HG03558 (cell line): Measurements from ENCODE around the gene CREB3L4.

Source experiments
- ATAC-seq: cut with Tn5 transposase; IDR thresholded peaks from one replicate; pipeline ENCODE4 v1.9.1; 2021; ENCODE audit warnings: moderate number of reproducible peaks; ENCODE audit not compliant: unreplicated experiment; ENCODE audit errors: extremely low read depth

The CREB3L4 gene

DNA sequence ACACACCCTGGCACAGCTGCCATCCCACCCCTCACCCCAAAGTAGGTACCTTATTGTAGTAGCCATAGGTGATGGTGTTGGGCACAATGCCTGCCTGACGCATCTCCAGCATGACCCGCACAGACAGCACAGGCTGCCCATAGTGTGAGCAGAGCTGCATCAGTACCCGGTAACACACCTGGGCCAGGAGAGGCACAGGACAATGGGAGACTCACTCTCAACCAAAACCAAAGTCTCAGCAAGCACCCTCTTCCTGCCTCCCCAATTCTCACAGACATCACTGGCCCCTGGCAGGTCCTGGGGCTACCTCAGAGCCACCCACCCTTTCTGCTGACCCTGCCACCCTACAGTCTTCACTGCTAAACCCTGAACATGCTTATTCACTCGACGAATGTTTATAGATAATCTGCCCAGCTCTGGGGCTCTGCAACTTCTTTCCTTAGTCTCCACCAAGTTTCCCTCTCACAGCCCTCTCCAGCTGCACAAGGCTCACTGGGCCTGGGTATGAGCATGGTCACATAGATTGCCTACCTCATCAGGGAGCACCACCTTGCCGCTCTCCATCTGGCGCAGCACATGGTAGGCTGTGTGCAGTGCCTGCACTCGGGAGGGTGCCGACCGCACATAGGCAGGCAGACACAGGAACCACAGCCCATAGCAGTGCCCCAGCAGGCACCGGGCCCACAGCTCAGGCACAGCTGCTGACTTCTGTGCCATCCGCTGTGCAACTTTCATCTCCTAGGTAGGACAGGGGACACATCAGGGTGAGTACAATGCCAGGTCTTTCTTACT, 31.5 kb upstream of the CREB3L4 start:
- ATAC-seq: no peak

GRCh38 chr1:153937331-153937730, 30.4 kb upstream of the CREB3L4 start:
- no peak for ATAC-seq

DNA sequence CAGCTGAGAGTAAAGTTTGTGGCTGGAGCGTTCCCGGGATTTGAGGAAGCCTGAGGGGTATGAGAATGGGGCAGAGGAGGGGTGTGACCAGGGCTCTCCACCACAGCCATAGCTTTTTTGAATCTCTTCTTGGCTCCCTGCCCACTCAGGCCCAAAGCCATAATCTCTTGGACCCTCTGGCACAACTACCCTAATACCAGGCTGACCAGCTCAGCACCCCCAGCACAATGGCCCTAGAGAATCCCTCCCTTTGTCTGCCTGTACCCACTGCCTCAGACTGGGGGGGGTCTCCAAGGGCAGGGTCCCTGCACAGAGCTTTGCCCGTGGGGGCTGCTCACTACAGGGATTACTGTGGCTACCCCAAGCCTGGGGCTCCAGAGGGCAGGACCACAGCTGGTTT, 28.7 kb upstream of the CREB3L4 start:
- no peak for ATAC-seq

- ATAC-seq: no peak
Observed at GRCh38 chr1:153939476-153939875, 28.2 kb upstream of the CREB3L4 start.

DNA sequence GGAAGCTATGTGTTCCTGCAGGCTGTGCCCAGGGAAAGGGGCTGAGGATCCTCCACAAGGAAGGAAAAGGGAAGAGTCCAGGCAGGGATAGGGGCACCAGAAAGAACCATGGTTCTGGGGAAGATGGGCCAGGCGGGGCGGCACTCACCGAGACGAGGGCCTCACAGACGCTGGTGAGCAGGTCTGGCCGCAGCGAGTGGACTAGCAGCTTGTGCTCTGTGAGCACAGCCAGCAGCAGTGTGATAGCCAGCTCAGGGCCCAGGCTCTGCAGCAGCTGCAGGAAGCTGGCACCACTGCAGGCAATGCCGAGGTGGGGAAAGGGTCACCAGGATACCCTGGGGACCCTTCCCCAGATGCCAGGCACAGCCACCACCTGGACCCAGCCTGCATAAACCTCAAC, 26.9 kb upstream of the CREB3L4 start:
- no peak for ATAC-seq

DNA sequence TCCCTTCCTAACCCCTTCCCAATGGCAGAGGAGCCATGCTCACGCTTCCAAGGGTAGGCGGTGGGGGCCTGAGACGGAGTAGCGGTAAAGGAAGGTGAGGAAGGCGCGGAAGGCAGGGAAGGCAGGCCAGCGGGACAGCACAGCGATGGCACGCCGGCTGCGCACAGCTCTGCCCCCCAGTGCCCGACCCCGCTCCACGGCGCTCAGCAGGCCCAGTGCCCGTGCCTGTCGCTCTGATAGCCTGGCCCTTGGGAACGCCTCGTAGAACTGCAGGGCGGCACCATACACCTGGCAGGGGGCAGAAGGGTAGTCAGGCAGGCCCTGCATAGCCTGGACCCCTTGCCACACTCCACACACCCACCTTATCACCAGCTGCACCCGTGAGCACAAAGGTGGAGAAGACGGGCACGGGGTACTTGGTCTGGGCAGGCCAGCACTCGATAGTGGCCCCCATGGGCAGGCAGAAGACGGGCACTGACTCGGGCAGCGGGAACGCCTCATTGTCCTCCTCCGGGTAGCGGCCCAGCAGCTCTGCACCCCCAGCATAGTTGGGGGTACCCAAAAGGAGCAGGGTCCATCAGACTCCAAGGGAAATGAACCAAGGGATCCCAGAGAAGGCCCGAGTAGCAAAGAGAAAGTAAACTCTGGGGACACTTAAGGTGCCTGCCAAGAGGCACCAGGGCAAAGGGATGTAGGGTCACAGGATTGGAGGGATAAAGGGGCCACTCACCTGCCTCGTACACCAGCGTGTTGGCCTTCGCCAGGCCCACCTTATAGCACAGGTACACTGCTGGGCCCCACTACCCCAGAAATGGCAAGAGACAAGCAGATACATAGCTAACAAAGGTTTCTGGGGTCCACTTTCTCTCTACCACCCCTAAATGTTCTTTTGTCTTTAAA, 25.6 kb upstream of the CREB3L4 start:
- no peak for ATAC-seq

DNA sequence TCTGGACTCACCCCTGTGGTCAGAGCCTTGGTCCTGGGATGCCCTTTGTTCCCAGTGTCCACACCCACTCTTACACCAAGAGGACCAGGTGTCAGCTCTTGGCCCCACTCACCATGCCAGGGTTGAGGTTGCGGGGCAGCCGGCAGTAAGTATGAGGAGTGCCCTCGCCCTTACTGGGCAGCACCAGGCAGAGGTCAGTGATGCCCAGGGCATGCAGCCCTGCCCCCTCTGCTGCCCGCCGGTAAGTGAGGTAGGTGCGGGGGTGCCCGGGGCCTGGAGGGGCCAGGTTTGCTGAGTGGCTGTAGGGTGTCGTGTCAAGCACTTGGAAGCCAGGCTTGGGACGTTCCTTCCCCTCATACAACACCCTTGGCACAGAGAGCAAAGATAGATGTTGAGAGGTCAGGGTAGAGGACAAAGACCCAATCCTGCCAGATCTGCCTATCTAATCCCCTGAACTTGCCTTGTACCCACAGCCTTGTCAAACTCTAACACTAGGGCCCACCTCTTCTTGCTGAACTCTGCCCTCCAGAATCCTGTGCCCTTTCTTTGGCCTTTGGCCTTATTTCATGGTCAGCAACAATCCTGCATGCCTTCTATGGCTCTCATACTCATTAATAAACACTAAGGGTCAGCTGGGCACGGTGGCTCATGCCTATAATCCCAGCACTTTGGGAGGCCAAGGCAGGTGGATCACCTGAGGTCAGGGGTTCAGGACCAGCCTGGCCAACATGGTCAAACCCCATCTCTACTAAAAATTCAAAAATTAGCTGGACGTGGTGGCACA, 24.7 kb upstream of the CREB3L4 start:
- ATAC-seq: no peak

DNA sequence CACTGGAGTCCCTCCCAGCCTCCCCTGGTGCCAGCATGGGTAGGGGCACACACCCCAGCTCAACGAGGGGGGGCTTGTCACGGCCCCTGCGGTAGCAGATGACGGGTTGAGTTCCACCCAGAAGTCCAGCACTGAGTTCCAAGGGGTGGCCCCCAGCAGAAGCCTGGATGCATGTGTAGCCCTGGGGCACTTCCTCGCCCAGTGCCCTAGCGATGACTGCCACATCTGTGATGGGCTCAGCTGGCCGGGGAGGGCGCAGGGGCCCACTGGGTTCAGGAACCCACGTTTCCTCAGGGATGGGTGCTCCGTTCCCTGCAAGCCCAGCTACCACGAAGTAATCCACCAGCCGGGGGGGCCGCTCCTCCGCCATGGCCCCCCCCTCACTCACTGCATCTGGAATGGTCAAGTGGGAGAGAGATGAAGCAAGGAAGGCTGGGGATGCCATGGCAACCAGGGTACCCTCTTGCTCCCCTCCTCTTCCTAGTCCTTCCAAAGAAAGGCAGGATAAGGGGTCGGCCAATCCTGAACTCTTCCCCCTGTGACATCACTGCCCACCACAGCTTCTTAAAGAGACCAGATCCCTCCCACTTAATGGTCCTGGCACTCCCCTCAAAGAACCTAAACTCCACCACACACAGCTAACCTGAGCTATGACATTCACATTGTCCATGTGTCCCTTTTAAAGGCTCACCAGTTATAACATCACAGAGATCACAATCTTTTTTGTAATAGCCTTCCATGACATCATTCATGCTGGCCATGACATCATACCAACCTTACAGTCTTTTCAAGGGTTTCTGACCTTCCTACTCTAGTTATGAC, 23.5 kb upstream of the CREB3L4 start:
- ATAC-seq: no peak

DNA sequence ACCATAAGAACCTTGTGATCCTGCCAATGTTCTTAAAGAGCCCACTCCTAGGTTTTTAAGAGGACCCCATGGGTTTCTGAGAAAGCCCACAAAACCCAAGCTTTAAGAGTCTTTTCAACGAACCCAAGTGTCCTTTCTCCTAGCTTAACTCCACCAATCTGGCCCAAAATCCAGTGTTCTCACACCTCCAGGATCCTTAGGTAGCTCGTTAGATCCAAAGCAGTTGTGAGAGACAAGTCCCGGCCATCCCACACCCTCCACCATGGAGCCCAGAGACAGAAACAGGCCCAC, 22.9 kb upstream of the CREB3L4 start:
- ATAC-seq: no peak

DNA sequence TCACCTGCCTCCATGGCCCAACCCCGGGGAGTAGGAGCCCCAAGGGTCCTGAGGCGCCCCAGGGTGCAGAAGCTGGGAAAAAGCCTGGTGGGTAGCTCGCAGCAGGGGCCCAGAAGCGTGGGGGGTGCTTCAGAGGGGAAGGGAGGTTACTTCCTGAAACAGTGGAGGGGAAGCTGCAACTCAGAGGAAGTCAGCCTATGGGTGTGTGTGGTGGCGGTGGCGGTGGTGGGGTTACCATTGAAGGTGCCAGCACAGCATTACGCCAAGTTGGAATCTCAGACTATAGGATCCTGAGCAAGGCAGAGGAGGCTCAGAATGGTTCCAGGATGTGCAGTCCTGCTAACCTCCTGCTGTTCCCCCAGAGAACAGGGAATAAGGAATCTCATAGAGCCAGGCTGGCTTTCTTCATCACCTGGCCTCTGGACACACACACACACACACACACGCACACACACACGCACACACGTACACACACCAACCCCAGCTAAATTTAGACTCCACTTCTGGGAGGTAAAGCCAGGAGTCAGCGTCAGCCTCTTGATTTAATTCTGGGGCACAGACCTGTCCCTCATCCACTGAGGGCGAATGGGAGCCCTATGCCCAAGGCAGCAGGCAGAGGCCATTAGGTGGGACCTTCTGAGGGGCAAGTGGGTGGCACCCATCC, 22.4 kb upstream of the CREB3L4 start:
- no peak for ATAC-seq

DNA sequence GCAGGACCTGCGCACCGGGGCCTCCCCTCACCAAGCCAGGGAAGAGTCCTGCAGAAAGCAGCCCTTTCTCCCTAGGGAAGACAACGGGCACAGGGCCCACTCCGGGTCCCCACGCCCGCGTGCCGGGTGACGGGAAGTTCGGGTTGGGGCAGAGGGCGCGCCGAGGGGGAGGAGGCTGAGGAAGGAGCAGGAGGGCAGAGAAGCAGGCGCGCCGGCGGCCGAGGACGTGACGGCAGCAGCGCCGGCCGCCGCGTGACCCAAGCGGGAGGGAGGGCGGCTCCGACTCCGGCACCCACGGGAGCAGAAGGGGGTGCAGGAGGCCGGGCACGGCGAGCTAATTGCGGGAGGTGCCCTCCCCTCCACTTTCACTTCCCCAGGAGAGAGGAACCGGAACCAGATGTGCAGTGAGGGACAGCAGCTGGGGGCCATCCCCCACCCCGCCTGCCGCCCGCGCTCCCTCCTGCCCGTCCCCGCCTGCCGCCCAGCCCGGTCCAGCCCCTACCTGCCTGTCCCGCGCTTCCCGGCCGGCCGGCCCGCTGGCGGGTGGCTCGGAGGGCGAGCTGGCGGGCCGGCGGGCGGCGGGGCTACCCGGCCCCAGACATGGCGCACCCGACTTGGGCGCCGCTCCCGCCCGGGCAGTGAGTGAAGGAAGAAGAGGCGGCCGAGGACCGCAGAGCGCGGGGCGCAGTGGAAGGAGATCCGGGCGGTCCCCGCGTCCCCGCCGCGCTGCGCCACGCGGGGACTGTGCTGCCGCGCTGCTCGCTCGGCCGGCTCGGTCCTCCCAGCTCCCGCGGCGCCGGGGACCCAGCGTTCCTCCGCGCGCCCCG, 21.7 kb upstream of the CREB3L4 start:
- peak; percentile 47 for ATAC-seq

DNA sequence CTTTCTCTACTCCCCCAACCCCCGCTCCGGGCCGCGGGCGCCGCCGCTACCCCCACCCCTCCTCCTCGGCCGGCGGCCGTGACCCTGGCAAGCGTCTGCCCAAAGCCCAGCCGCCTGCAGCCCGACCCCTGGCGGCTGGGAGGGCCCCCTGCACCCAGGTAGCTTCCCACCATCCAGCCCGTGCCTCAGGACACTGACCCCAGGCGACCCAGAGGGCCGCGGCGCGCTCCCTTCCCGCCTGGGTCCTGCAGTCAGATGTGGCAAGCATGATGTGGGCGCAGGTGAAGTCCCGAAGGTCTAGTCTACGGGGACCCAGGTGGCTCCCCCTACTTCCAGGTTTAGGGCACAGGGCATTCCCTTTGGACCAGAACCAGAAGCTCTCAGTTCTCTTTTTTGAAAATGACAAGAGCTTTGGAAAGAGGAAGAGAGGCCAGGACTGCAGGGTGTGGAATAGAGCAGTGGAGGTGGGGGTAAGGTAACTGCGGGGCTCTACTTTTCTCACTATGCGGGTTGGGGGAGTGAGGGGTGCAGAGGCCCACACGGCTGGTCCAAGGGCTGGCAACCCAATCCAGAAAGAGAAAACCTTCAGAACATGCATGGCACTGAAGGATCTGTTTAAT, 21.0 kb upstream of the CREB3L4 start, which contains the start of gene DENND4B:
DENND4B (minus strand) TSS at position 97 of the 620 bp plus-strand sequence. CDS start 2,344 bp downstream, outside the sequence.
- ATAC-seq: peak; percentile 35

- no peak for ATAC-seq
Observed at GRCh38 chr1:153951183-153951582, 16.5 kb upstream of the CREB3L4 start.

DNA sequence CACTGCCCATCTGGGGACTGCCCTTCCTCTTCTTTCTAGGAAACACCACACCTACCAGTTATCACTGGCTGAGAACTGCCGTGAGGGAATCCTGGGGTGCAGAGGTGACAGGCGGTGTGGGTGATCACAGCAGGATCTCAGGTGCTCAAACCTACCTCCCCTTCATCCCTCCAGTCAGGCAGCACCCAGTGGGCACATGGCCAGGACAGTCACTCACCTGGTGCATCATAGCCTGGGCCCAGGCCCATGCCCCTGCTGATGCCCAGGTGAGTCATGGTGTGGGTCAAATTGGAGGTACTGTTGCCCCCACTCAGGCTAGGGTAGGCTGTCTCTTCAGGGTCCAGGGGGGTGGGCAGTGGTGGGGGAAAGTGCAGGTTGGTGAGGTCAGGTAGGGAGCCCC, 15.9 kb upstream of the CREB3L4 start:
- no peak for ATAC-seq

- ATAC-seq: no peak
Observed at GRCh38 chr1:153953859-153954365, 13.8 kb upstream of the CREB3L4 start.

- ATAC-seq: no peak
Observed at GRCh38 chr1:153954826-153955225, 12.9 kb upstream of the CREB3L4 start.

GRCh38 chr1:153956997-153957715, 10.5 kb upstream of the CREB3L4 start:
- no peak for ATAC-seq
